Endometrial microvascular endothelial cells (primary cell): ENCODE measurements around the gene CKS2. TPM values are rescaled to one million over a fixed set of nuclear protein-coding genes. Genes with fewer than 3 reads are reported as not detected.
"Not testable (repeated sequence)": the region's sequence is repeated elsewhere in the genome, so short reads cannot be mapped to it uniquely, and the experiment has no call there.

ENCODE experiments used
- in situ Hi-C: cut with HindIII; loops from 2 replicates; pipeline ENCODE4 v1.10.0; 2017; ENCODE audit warnings: low sequenced_read_pairs, low pct_unique_long_range_greater_than_20kb; ENCODE audit errors: inconsistent ontology term
- total RNA-seq: library from RNA; depleted of rRNA; stranded (reverse); fragments of >200 nt; gene quantifications from one replicate; pipeline ENCODE4 v1.2.3, GENCODE V29; 2015; ENCODE audit errors: inconsistent ontology term

The CKS2 gene
- total RNA-seq, 1 donor from 2014 or later = 384 TPM

DNA sequence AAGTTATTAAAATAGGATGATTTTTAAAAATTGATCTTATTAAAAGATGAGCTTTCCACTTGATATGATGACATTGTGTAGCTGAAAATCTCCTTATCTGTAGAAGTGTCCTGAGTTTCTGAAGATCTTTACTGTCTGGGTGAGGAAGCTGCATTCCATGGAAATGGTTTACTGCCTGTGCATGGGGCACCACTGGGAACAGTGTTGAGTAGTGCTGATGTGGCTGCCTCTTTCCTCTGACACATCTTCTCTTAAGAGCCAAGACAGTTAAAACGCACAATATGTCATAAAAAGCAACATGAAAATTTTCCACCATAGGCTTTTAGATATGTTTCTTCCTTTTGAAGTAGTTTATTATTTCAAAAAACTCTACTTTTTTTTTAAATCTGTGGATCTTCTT is 32.0 kb downstream of the CKS2 start:
- in situ Hi-C loops = no loop called here

DNA sequence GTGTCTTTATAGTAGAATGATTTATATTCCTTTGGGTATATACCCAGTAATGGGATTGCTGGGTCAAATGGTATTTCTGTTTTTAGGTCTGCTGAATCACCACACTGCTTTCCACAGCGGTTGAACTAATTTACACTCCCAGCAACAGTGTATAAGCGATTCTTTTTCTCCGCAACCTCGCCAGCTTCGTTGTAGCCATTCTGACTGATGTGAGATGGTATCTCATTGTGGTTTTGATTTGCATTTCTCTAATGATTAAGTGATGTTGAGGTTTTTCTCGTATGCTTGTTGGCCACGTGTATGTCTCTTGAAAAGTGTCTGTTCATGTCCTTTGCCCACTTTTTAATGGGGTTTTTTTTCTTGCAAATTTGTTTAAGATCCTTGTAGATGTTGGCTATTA is 32.8 kb downstream of the CKS2 start:
- in situ Hi-C loops = not testable (repeated sequence)

DNA sequence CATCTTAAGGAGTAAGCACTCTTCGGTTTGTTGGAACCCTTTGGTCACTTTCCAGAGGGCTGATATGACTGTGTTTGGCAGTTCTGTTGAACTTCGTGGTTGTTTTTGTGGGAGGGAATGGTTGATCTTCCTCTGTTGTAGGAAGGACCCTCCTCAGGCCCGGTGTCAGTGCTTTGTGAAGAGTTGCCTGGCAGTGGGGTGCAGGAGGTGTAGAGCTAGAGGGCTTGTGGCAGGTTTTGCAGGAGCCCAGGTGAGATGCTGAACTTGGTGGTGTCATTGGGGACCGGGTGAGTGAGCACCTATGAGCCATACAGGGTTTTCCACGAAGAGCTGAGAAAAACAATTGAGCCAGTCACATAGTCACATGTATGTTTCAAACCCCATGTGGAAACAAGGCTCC is 34.5 kb downstream of the CKS2 start:
- in situ Hi-C loops = no loop called here

DNA sequence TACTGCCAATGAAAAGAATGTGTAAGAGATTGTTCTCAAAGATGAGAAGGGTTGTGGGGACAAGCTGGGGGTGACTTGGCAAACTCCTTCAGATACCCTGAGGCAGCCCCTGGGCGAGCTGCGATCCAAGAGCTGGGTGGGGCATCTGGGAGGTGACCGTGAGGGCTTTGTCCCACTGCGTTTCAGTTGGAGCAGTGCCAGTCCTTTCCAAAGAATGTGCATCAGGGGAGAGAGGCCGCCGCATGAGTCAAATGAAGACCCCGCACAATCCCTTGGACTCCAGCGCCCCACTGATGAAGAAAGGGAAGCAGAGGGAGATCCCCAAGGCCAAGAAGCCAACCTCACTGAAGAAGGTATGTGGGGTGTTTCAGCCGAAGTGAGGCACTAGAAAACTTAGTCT is 35.7 kb downstream of the CKS2 start:
- in situ Hi-C loops = no loop called here

DNA sequence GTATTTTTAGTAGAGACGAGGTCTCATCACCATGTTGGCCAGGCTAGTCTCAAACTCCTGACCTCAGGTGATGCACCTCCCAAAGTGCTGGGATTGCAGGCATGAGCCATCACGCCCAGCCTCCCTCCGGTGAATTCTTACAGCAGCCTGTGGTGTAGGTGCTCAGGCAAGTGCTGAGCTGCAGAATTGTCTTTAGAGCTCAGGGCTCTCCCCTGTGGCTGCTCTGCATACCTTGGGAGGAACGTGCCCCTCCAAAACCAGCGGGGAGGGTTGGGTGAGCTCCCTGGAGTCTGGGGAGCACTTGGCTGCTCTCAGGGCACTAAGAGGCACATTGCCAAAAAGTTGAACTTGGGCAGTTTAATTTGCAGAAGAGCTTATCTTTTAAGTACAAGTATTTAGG is 36.7 kb downstream of the CKS2 start:
- in situ Hi-C loops = no loop called here

DNA sequence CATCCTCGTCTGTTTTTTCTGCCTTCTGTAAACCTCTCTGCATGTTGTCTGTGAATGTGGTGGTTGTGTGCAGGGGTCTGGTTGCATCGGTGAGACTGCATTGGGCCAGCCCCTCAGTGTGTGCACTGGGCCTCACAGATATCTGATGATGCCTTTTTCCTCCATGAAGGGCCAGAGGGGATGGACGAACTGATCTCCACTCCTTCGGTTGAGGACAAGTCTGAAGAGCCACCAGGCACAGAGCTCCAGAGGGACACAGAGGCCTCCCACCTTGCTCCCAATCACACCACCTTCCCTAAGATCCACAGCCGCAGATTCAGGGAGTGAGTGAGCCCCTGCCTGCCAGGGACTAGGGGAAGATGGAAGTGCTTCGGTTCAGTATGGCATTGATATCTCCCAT is 38.6 kb downstream of the CKS2 start:
- in situ Hi-C loops = no loop called here

DNA sequence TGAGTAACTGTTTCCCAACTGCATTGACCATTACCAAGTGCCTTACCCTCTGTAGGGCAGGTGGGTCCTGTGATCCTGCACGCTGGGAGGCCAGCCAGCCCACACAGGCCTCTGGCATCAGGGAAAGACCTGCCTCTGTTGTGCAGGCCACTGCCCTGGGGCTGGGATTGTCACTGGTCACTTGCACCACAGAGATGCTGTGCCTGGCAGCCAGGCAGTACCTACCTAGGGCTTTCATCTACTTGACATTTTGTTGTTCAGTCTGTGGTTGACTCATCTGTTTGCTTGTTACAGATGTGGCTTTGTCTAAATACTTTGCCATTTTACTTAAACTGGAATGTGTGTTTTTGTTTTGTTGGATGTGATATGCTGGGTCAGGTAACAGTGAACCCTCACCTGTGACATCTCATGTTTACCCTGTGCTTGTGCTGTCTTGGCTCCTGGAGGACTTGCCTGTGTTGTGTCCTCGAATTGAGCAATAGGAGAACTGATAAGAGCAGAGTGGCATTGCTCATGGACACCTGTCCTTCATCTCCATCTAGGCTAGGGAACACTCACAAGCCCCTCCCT is 40.1 kb downstream of the CKS2 start:
- in situ Hi-C loops = no loop called here

DNA sequence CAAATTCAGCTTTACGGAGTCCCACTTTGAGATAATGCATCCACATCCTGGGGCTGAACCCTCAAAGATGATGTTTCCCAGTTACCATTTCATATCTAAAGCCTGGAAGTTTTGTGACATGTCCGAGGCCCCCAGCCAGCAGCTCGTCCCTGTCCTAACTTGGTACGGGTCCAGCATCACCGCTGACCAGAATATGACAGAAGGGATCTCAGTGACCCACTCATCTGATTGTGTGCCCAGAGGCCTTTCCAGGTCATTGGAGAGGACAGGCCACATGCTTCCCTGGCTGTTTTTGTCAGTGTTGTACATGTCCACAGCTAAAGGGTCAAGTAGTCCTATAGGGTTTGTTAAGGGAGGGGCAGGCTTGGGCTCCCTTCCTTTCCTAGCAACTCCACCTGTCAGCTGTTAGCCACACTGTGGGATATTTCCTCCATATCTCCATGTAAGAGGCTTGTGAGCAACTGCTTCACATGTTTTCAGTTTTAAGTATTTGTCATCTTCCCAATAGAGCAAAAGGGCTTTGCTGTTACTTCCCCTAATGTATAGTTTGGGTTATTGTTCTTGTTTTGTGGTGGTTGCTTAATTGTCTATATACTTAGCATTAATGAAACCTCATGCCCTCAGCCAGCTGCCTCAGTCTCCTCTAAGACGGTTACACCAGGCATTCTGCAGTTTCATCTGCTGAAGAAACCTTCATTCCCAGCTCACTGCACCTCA is 40.7 kb downstream of the CKS2 start:
- in situ Hi-C loops = no loop called here

DNA sequence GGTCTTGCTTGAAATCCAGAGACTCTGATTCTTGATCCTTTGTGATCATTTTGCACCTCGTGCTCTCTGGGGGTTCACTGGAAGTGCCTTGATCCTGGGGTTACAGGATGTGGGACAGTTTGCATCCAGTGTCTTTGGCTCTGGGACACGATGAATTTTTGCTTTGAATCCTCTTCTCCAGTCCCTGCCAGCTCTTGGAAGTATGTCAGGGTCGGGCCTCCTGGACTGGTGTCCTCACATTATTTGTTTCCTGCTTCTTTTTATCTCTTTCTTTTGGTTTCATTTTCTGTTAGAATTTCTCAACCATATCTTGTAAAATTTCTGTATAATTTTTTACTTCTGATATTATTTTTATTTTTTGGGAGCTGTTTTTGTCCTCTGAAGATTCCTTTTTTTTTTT is 41.5 kb downstream of the CKS2 start:
- in situ Hi-C loops = no loop called here

DNA sequence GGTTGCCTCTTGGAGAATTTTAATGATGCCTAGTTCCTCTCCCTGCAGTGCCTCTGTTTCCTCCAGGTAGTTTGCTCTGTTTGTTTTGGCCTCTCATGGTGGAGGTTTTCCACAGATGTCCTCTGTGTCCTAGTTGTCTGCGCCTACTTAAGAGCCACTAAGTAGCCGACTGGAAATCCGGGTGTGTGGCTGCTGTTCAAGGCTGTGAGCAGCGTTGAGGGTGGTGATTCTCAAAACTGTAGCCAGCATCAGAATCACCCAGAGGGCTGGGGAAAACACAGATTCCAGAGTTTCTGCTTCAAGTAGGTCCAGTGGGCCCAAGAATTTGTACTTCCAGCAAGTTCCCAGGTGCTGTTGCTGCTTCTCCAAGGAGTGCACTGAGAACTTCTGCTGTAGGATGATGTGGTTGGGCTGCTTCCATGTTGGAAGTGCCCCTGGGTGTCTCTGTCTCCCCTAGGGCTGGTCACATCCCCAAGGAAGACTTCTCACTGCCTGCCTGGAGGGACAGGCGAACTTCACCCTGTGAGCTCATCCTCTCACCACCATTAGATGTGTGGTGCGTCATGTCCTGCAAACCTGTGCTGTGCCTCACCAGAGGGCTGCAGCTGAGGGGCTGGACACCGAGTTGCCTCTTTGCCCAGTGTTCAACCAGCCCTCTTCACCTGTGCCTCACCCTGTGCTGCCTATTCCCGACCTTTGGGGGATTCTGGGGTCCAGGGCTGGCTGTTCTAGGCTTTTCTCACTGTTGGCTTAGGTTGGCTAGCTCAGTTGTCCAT is 42.1 kb downstream of the CKS2 start:
- in situ Hi-C loops = no loop called here

DNA sequence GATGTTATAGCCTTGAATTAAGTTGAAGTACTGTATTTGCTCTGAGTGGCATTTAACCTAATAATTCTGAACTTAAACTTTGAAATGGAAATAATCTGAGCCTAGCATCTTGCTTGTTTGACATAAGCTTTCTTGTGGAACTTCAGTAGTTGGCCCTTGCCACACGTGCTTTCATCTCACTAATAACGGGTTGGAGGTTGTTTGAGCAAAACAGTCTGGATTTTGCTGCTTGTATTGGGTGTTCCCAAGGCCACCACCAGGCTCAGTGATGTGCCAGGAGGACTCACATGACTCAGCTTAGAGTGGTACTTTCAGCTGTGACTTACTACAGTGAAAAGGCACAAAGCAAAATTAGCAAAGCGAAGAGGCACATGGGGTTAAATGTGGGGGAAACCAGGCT is 43.0 kb downstream of the CKS2 start:
- in situ Hi-C loops = no loop called here

DNA sequence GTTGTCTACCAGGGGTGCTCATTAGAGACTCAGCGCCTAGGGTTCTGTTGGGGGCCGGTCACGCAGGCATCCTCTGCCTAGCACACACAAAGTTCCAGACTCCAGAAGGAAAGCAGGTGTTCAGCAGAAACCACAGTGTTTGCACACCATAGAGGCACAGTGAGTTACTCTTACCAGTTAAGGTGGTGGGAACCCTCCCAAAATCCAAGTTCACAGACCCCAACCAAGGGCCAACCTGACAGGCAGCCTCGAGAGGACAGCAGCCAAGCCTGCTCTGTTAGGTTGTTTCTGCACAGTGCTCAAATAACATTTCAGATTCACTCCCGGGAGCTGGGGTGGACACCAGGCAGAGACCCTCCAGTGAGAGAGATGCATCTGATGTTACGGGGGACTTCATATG is 43.5 kb downstream of the CKS2 start:
- in situ Hi-C loops = no loop called here

DNA sequence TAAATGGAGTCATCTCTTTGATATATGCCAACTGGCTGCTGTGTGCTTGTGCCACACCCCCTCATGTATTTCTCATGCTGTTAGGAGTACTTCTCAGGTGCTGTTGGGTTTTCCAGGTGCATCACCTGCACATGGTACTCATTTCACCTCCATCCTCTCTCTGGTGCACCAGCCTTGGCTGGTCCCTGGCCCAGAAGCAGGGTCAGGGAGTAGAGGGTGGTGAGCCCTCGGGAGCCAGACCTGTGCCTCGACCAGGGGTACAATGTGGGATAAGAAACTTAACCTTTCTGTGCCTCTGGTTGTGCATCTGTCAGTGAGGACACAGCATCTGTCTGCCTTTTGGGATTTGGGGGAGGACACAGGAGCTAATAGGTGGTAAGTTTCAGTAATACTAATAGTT is 45.8 kb downstream of the CKS2 start:
- in situ Hi-C loops = no loop called here

DNA sequence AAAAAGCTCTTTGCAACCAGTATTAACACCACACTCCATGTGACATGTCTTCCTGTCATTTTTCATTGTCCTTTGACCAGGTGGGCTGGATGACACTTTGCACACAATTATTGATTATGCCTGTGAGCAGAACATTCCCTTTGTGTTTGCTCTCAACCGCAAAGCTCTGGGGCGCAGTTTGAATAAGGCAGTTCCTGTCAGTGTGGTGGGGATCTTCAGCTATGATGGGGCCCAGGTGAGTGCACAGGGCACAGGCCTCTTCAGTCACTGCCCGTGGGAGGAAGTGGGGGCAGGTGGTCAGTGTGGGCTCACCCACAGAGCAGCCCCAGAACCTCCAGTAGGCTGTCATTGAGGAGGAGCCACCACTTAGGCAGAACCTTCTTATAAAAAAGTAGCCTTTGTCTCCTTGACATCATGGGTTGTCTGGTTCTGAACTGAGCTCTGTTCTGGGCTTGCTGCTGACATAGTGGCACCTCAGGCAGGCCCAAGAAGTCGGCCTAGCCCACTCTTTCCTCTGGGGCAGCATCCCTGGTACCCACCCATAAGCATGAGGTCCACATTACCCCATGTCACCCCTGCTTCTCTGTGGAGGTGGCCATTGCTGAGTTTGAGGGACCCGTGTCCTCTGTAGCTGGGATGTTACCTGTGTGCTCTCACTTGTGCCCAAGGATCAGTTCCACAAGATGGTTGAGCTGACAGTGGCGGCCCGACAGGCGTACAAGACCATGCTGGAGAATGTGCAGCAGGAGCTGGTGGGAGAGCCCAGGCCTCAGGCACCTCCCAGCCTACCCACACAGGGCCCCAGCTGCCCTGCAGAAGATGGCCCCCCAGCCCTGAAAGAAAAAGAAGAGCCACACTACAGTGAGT is 46.6 kb downstream of the CKS2 start:
- in situ Hi-C loops = no loop called here

DNA sequence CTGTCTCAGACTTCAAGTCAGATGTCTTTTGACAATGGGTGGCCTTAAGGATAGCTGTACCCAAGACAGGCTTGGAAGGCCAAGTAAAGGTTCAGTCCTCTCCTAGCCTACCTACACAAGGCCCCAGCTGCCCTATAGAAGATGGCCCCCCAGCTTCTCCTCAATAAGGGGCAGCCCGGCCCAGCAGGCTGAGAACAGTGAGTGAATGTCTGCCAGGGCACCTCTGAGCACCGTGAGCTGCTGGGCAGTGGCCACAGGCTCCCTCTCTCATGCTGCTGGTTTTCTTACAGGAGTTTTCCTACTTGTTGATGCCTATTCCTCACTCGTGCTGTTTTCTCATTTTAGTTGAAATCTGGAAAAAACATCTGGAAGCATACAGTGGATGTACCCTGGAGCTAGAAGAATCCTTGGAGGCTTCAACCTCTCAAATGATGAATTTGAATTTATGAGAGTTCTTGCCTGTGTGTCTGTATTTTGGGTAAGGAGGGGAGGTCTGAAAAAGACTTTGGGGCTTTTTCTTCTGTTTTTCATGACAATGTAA is 47.5 kb downstream of the CKS2 start:
- in situ Hi-C loops = no loop called here

DNA sequence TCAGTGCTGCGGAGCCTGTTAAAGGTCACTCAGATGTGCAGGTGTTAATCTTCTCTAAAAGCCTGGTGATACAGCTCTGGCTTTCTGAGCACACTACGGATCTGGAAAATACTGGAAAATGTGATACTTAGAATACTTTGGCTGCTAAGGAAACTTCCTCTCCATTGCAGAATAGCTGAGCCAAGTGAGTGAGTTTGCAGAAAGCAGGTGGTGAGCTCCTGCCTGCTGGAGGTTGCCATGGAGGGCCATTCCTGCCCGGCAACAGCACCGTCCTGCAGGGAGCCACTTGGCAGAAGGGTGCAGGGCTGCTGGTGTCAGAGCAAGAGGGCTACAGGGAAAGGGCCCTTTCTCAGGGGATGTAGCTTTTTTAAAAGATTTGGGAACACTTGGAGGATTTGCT is 48.0 kb downstream of the CKS2 start:
- in situ Hi-C loops = no loop called here

DNA sequence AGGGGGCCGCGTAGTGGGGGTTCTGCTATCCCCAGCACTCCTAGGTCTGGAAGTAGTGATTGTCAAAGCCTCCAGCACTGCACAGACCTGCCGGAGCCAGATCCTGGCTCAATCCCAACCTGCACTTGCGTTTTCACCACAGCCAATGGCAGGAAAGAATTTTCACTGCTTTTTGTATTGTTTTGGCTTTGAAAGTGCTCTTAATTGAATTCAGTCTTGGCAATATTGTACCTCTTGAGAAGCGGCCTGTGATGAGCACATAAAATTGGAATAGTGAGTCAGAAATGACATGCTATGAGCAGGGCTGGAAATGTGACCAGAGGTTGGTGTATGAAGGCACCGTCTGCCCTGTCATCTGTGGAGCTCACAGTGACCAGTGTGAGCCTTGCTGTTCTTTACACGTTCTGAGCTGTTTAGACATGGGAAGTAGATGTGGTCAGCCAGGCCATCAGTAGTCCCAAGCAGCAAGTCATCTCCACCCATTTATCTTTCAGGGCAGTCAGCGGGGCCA is 48.8 kb downstream of the CKS2 start:
- in situ Hi-C loops = no loop called here

DNA sequence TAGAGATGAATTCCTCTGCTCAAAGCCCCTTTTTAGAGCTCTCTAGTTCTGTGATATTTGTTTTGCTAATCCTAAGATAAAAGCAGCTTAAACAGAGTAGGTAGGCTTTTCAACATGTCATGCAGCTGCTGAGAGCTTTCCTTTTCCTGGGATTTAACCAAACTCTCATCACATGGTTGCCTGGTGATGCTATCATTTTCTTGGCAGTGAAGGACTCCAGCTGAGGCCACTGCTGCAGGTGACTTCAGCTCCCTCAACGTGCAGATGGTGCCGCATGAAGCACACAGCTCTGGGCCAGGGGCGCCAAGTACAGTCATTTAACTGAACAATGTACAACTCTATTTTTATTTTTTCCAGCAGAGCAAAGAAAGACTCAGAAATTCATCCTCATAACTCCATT is 49.5 kb downstream of the CKS2 start:
- in situ Hi-C loops = no loop called here

DNA sequence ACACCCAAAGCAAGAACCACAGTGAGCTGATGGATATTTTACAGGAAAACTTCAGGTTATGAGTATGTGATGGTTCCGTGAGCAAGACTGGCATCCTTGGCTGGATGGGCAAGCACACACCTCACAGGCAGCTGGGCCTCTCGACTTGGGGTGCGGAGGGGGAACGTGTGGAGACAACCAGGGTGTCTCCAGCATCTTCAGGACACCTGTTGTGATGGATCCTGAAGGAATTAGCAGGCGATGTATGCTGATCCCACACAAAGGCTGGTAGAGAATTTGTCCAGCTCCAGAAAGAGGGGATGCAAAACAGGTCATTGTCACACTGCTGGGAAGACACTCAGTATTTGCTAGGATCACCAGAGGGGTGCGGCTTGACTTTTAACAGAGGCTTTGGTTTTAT is 50.0 kb downstream of the CKS2 start:
- in situ Hi-C loops = no loop called here
